GM19452 (cell line): ENCODE measurements around the gene MMP3.

Experiments used
- ATAC-seq: cut with Tn5 transposase; IDR thresholded peaks from one replicate; pipeline ENCODE4 v1.9.1; 2021; ENCODE audit not compliant: unreplicated experiment

Gene MMP3

GRCh38 chr11:102832612-102833011 is 10.8 kb downstream of the MMP3 start:
- no peak for ATAC-seq

- no peak for ATAC-seq
Observed at GRCh38 chr11:102831489-102832440, 11.6 kb downstream of the MMP3 start.

- ATAC-seq, result no peak
Observed at GRCh38 chr11:102831128-102831488, 12.3 kb downstream of the MMP3 start.

GRCh38 chr11:102830001-102830727 is 13.2 kb downstream of the MMP3 start:
- ATAC-seq, result no peak

GRCh38 chr11:102829316-102830000 is 14.0 kb downstream of the MMP3 start:
- ATAC-seq, result no peak

- no peak for ATAC-seq
Observed at GRCh38 chr11:102824556-102824955, 18.9 kb downstream of the MMP3 start.

- ATAC-seq, result no peak
Observed at GRCh38 chr11:102819491-102819890, 23.9 kb downstream of the MMP3 start.

GRCh38 chr11:102813484-102813883 is 29.9 kb downstream of the MMP3 start:
- no peak for ATAC-seq

- ATAC-seq, result no peak
Observed at GRCh38 chr11:102812188-102812587, 31.2 kb downstream of the MMP3 start.

GRCh38 chr11:102810950-102811660 is 32.3 kb downstream of the MMP3 start:
- ATAC-seq, result no peak

GRCh38 chr11:102809971-102810370 is 33.4 kb downstream of the MMP3 start:
- ATAC-seq, result no peak

- no peak for ATAC-seq
Observed at GRCh38 chr11:102807921-102808320, 35.5 kb downstream of the MMP3 start.

GRCh38 chr11:102806296-102806695 is 37.1 kb downstream of the MMP3 start:
- no peak for ATAC-seq

- ATAC-seq, result no peak
Observed at GRCh38 chr11:102802341-102802740, 41.1 kb downstream of the MMP3 start.

GRCh38 chr11:102800767-102801166 is 42.6 kb downstream of the MMP3 start:
- no peak for ATAC-seq

- ATAC-seq, result no peak
Observed at GRCh38 chr11:102799681-102800340, 43.6 kb downstream of the MMP3 start.

GRCh38 chr11:102798012-102798746 is 45.2 kb downstream of the MMP3 start, which contains the start of gene MMP1:
Gene MMP1, minus strand, starts transcription at chr11:102798160. Its CDS starts 68 bp downstream, at chr11:102798092.
- ATAC-seq, result no peak

GRCh38 chr11:102794382-102794781 is 49.0 kb downstream of the MMP3 start:
- peak; percentile 90 for ATAC-seq

- ATAC-seq, result no peak
Observed at GRCh38 chr11:102793677-102794290, 49.6 kb downstream of the MMP3 start.
